ENCODE results near the gene SLC50A1.
"Not testable (repeated sequence)": the region's sequence is repeated elsewhere in the genome, so short reads cannot be mapped to it uniquely, and the experiment has no call there.

Gene SLC50A1

GRCh38 chr1:155134880-155135414 lies 705 bp upstream of the SLC50A1 start:
- DNase-seq (ENCODE audit: low read depth in 3 of 3) = peak; percentile 54 to 66 (median 58)

- DNase-seq (ENCODE audit: low read depth in 3 of 3) = no peak
Observed at GRCh38 chr1:155136748-155137147, 1.1 kb downstream of the SLC50A1 start.

- no peak for DNase-seq (ENCODE audit: low read depth in 3 of 3)
Observed at GRCh38 chr1:155137154-155137949, 1.7 kb downstream of the SLC50A1 start.

- DNase-seq (ENCODE audit: low read depth in 3 of 3) = peak; percentile 79 to 82 (median 81)
Observed at GRCh38 chr1:155139895-155140629, 4.4 kb downstream of the SLC50A1 start, which contains the start of gene DPM3. TSS of gene DPM3 (minus strand) at chr1:155140531. CDS start at chr1:155140240, 291 bp downstream.

GRCh38 chr1:155140630-155140953 lies 4.9 kb downstream of the SLC50A1 start:
- DNase-seq (ENCODE audit: low read depth in 3 of 3) = no peak

- no peak for DNase-seq (ENCODE audit: low read depth in 3 of 3)
Observed at GRCh38 chr1:155141749-155142148, 6.1 kb downstream of the SLC50A1 start.

GRCh38 chr1:155145491-155145890 lies 9.8 kb downstream of the SLC50A1 start:
- no peak for DNase-seq (ENCODE audit: low read depth in 3 of 3)

GRCh38 chr1:155155996-155156643 lies 20.5 kb downstream of the SLC50A1 start:
- not testable (repeated sequence) for DNase-seq (ENCODE audit: low read depth in 3 of 3)

GRCh38 chr1:155158991-155159390 lies 23.3 kb downstream of the SLC50A1 start:
- no peak for DNase-seq (ENCODE audit: low read depth in 3 of 3)

GRCh38 chr1:155160128-155160527 lies 24.5 kb downstream of the SLC50A1 start:
- no peak for DNase-seq (ENCODE audit: low read depth in 3 of 3)

- not testable (repeated sequence) for DNase-seq (ENCODE audit: low read depth in 3 of 3)
Observed at GRCh38 chr1:155162631-155163030, 27.0 kb downstream of the SLC50A1 start.

- not testable (repeated sequence) for DNase-seq (ENCODE audit: low read depth in 3 of 3)
Observed at GRCh38 chr1:155163785-155164184, 28.1 kb downstream of the SLC50A1 start.

- DNase-seq (ENCODE audit: low read depth in 3 of 3) = not testable (repeated sequence)
Observed at GRCh38 chr1:155164625-155165024, 29.0 kb downstream of the SLC50A1 start.

- no peak for DNase-seq (ENCODE audit: low read depth in 3 of 3)
Observed at GRCh38 chr1:155166051-155166470, 30.4 kb downstream of the SLC50A1 start.

GRCh38 chr1:155166471-155167165 lies 31.0 kb downstream of the SLC50A1 start:
- no peak for DNase-seq (ENCODE audit: low read depth in 3 of 3)

- DNase-seq (ENCODE audit: low read depth in 3 of 3) = peak; percentile 66 to 83 (median 79)
Observed at GRCh38 chr1:155167166-155168104, 31.8 kb downstream of the SLC50A1 start.

GRCh38 chr1:155168105-155168445 lies 32.4 kb downstream of the SLC50A1 start:
- DNase-seq (ENCODE audit: low read depth in 3 of 3) = not testable (repeated sequence)

- DNase-seq (ENCODE audit: low read depth in 3 of 3) = no peak
Observed at GRCh38 chr1:155168456-155169210, 33.0 kb downstream of the SLC50A1 start.

- DNase-seq (ENCODE audit: low read depth in 3 of 3) = no peak
Observed at GRCh38 chr1:155169541-155169940, 33.9 kb downstream of the SLC50A1 start.

Measured in stimulated activated CD4-positive, alpha-beta T cell treated with anti-CD3 and anti-CD28 coated beads, TNF-alpha, amount 100 ng/mL, for 4 hours (primary cell).